ENCODE measurements around the gene CACFD1.

The CACFD1 gene

DNA sequence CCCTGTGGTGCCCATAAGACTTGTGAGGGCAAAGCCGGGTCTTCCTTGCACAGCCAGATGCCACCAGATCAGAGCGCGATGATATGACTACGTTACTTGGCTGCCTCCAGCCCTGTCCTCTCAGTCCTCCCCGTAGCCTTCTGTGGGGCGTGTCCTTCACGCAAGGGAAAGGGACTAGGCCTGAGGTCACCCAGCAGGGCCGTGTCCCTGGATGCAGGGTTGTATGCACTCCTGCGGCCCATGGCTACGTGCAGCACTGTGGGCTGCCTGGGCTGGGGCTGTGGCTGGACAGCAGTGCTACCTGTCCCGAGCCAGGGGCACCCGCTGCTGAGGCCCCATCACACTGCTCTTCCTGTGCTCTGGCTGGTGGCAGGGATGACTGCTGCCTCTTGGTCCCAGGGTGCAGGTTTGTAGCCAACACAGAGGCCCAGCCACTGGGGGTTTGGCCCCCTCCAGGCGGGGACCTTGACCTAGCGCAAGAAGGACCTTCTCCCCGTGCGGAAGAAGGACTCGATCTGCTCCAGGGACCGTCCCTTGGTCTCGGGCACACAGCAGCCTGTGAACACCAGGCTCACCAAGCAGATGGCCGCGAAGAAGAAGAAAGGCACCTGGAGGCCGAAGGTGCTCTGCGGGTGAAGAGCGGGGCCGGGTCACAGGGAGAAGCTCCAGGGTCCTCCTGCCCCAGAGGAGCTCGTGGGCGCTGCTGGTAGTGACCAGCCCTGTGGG, 11.9 kb downstream of the CACFD1 start:
- Histone ChIP-seq H3K9me3 (ENCODE audit: control insufficient read depth in 1 of 2, low read length in 2 of 2) (no peaks in the 10 kb centered on the region), H3K27ac (ENCODE audit: low read depth, low read length) (no peak overlapping the region), H3K4me3 (ENCODE audit: low read depth in 1 of 2, low read length in 2 of 2) (no peak overlapping the region)

DNA sequence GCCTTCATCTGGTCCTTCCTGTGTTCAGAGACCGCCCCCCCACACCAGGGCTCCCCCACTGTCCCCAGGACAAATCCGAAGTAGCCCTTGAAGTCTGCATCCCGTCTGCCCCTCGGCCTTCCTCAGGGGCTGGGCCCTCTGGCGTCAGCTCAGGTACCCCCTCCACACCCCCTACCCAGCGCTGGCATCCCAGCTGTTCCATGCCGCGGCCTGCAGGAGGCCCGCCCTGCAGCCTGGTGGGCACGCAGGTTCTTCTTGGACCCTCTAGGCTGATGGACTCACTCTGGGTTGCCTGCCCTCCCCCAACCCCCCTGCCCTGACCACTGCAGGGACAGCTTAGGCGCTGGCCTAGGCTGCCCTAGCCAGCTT, 12.5 kb downstream of the CACFD1 start:
- H3K9ac ChIP-seq (ENCODE audit: low read depth in 1 of 2, low read length in 2 of 2) = no peak overlapping the region

More for the DNA sequence above, 11.9 kb downstream of the CACFD1 start:
- peaks cover 0 to 6% of the 10 kb centered on the region in 2 donors for H3K27me3 ChIP-seq (ENCODE audit: control insufficient read depth in 1 of 2, insufficient read depth in 2 of 2, low read length in 2 of 2)
- no peak overlapping the region for H3K9ac ChIP-seq (ENCODE audit: low read depth in 1 of 2, low read length in 2 of 2)
- peaks cover 7 to 25% of the 10 kb centered on the region in 2 donors for H3K4me1 ChIP-seq (ENCODE audit: control insufficient read depth in 1 of 2, insufficient read depth in 2 of 2, low read length in 2 of 2)
- H3K36me3 ChIP-seq (ENCODE audit: control insufficient read depth in 1 of 2, insufficient read depth in 2 of 2, low read length in 2 of 2) = peaks cover 0 to 13% of the 10 kb centered on the region in 2 donors

DNA sequence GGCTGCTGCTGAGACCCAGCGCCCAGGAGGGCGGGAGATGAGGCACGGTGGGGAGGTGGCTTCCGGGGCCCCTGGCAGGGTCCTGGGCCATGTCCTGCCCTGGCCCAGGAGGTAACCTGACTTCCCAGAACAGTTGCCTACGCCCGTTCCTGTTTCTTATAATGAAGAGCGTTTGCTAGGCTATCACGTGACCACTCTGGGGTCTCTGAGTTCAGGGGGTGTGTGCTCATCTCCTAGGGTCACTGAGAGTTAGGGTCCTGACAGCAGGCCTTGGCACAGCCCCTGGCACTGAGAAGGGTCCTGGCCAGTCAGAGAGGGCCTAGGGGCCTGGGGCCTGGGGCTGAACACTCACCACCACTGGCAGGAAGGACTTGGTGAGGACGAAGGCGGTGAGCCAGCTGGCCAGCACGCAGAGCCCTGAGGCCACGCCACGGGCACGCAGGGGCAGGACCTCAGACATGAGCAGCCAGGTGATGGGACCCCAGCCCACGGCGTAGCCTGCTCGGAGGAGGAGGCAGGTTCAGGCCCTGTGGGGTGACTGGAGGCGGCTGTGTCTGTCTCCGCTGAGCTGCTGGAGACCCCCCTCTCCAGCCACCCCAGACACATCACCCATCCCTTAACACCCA, 13.1 kb downstream of the CACFD1 start:
- H3K27ac ChIP-seq (ENCODE audit: low read depth, low read length) = no peak overlapping the region
- H3K4me1 ChIP-seq (ENCODE audit: control insufficient read depth in 1 of 2, insufficient read depth in 2 of 2, low read length in 2 of 2) = peaks cover 7 to 25% of the 10 kb centered on the region in 2 donors
- H3K27me3 ChIP-seq (ENCODE audit: control insufficient read depth in 1 of 2, insufficient read depth in 2 of 2, low read length in 2 of 2) = peaks cover 0 to 6% of the 10 kb centered on the region in 2 donors
- no peak overlapping the region for H3K9ac ChIP-seq (ENCODE audit: low read depth in 1 of 2, low read length in 2 of 2)
- no peaks in the 10 kb centered on the region for H3K9me3 ChIP-seq (ENCODE audit: control insufficient read depth in 1 of 2, low read length in 2 of 2)
- peaks cover 0 to 6% of the 10 kb centered on the region in 2 donors for H3K36me3 ChIP-seq (ENCODE audit: control insufficient read depth in 1 of 2, insufficient read depth in 2 of 2, low read length in 2 of 2)
- no peak overlapping the region for H3K4me3 ChIP-seq (ENCODE audit: low read depth in 1 of 2, low read length in 2 of 2)

More for the DNA sequence above, 12.5 kb downstream of the CACFD1 start:
- Histone ChIP-seq H3K9me3 (ENCODE audit: control insufficient read depth in 1 of 2, low read length in 2 of 2) (no peaks in the 10 kb centered on the region), H3K27ac (ENCODE audit: low read depth, low read length) (no peak overlapping the region), H3K4me1 (ENCODE audit: control insufficient read depth in 1 of 2, insufficient read depth in 2 of 2, low read length in 2 of 2) (peaks cover 7 to 25% of the 10 kb centered on the region in 2 donors), H3K36me3 (ENCODE audit: control insufficient read depth in 1 of 2, insufficient read depth in 2 of 2, low read length in 2 of 2) (peaks cover 0 to 10% of the 10 kb centered on the region in 2 donors), H3K4me3 (ENCODE audit: low read depth in 1 of 2, low read length in 2 of 2) (no peak overlapping the region), H3K27me3 (ENCODE audit: control insufficient read depth in 1 of 2, insufficient read depth in 2 of 2, low read length in 2 of 2) (peaks cover 0 to 6% of the 10 kb centered on the region in 2 donors)

DNA sequence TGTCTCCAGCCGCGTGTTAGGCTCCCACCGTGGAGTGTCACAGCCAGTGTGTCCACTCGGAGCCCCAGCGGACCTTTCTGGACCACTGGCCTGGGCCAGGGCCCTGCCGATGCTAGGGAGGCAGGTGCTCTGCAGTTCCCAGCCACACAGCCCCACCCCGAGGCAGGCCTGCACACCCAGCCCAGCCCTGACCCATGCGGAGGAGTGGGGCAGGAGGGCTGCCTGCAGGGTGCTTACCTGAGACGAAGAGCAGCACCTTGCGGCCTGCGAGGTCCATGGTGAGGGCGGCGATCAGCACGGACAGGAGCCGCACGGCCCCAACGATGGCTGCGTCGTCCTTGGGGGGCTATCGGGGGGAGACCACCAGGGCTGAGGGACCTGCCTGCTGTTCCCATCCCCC, 14.0 kb downstream of the CACFD1 start:
- Histone ChIP-seq H3K9ac (ENCODE audit: low read depth in 1 of 2, low read length in 2 of 2) (no peak overlapping the region), H3K27me3 (ENCODE audit: control insufficient read depth in 1 of 2, insufficient read depth in 2 of 2, low read length in 2 of 2) (peaks cover 0 to 6% of the 10 kb centered on the region in 2 donors), H3K4me3 (ENCODE audit: low read depth in 1 of 2, low read length in 2 of 2) (no peak overlapping the region), H3K27ac (ENCODE audit: low read depth, low read length) (no peak overlapping the region), H3K36me3 (ENCODE audit: control insufficient read depth in 1 of 2, insufficient read depth in 2 of 2, low read length in 2 of 2) (peaks cover 0 to 5% of the 10 kb centered on the region in 2 donors), H3K9me3 (ENCODE audit: control insufficient read depth in 1 of 2, low read length in 2 of 2) (no peaks in the 10 kb centered on the region), H3K4me1 (ENCODE audit: control insufficient read depth in 1 of 2, insufficient read depth in 2 of 2, low read length in 2 of 2) (peaks cover 15 to 28% of the 10 kb centered on the region in 2 donors)

DNA sequence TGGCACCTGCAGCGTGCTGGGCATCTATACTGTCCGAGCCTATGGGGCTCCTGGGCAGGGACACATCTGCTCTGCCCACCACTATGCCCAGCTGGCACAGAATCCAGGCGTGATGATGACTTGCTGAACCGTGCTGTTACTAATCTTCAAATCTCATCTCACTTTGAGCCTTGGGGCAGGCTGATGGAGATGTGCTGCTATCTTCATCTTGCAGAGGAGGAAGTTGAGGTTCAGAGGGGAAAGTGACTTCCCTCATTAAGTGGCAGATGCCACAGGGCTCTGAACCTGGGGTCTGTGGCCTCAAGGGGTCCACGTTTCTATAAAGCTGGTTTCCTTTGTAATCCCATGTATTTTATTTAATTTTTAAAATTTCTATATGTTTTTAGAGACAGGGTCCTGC, 14.4 kb downstream of the CACFD1 start:
- H3K27ac ChIP-seq (ENCODE audit: low read depth, low read length) = no peak overlapping the region
- H3K9me3 ChIP-seq (ENCODE audit: control insufficient read depth in 1 of 2, low read length in 2 of 2) = no peaks in the 10 kb centered on the region
- peaks cover 0 to 6% of the 10 kb centered on the region in 2 donors for H3K27me3 ChIP-seq (ENCODE audit: control insufficient read depth in 1 of 2, insufficient read depth in 2 of 2, low read length in 2 of 2)
- no peak overlapping the region for H3K9ac ChIP-seq (ENCODE audit: low read depth in 1 of 2, low read length in 2 of 2)
- H3K36me3 ChIP-seq (ENCODE audit: control insufficient read depth in 1 of 2, insufficient read depth in 2 of 2, low read length in 2 of 2) = peaks cover 0 to under 1% of the 10 kb centered on the region in 2 donors
- H3K4me1 ChIP-seq (ENCODE audit: control insufficient read depth in 1 of 2, insufficient read depth in 2 of 2, low read length in 2 of 2) = peaks cover 16 to 30% of the 10 kb centered on the region in 2 donors
- H3K4me3 ChIP-seq (ENCODE audit: low read depth in 1 of 2, low read length in 2 of 2) = no peak overlapping the region

DNA sequence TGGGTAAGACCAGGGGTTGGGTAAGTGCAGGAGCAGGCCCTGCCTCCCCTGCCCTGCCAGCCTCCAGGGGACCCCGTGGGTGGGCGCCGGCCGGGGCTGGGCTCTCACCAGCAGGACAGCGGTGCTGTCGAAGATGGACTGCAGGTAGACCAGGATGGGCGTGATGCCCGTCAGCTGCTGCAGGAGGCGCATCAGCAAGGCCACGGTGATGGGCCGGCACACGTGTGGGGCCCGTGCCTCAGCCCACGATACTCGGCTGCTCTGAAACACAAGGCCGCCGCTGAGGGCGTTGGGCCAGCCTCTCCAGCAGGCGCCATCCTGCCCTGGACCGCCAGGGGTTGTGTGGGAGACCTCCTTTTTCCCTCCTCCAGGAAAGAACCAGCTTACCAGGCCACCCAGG, 15.1 kb downstream of the CACFD1 start:
- no peak overlapping the region for H3K4me3 ChIP-seq (ENCODE audit: low read depth in 1 of 2, low read length in 2 of 2)
- no peaks in the 10 kb centered on the region for H3K36me3 ChIP-seq (ENCODE audit: control insufficient read depth in 1 of 2, insufficient read depth in 2 of 2, low read length in 2 of 2)
- no peaks in the 10 kb centered on the region for H3K9me3 ChIP-seq (ENCODE audit: control insufficient read depth in 1 of 2, low read length in 2 of 2)
- H3K27me3 ChIP-seq (ENCODE audit: control insufficient read depth in 1 of 2, insufficient read depth in 2 of 2, low read length in 2 of 2) = peaks cover 0 to 12% of the 10 kb centered on the region in 2 donors
- H3K27ac ChIP-seq (ENCODE audit: low read depth, low read length) = no peak overlapping the region
- no peak overlapping the region for H3K9ac ChIP-seq (ENCODE audit: low read depth in 1 of 2, low read length in 2 of 2)
- peaks cover 12 to 33% of the 10 kb centered on the region in 2 donors for H3K4me1 ChIP-seq (ENCODE audit: control insufficient read depth in 1 of 2, insufficient read depth in 2 of 2, low read length in 2 of 2)

DNA sequence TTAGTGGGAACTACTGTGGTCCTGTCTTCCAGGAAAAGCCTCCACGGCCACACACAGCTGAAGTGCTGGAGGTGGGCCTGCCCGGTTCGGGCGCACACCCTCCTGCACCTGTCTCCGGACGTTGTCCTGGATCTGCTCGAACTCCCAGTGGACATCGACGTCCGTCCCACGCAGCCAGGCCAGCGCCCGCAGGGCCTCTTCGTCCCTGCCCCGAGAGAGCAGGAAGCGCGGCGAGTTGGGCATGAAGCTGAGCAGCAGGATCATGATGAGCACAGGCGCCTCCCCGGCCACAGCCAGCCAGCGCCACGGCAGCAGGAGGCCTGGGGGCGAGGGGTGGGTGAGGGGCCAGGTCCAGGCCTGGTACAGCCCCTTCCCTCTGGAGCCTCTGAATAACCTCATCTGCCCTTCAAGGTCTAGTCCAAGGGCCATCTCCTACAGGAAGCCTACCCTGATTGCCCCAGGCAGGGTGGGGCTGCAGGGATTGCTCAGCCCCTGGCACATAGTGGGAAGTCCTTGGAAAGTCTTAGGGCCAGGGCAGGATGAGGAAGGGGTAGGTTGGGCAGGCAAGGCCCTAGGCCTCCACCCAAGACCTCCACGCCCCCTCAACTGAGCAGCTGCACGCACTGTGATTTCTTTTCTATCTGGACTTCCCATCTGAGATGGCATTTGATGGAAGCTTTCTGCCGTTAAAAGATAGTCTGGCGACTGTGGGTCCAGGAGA, 15.7 kb downstream of the CACFD1 start:
- Histone ChIP-seq H3K4me1 (ENCODE audit: control insufficient read depth in 1 of 2, insufficient read depth in 2 of 2, low read length in 2 of 2) (peaks cover 9 to 27% of the 10 kb centered on the region in 2 donors), H3K4me3 (ENCODE audit: low read depth in 1 of 2, low read length in 2 of 2) (no peak overlapping the region), H3K9ac (ENCODE audit: low read depth in 1 of 2, low read length in 2 of 2) (no peak overlapping the region), H3K36me3 (ENCODE audit: control insufficient read depth in 1 of 2, insufficient read depth in 2 of 2, low read length in 2 of 2) (no peaks in the 10 kb centered on the region), H3K27me3 (ENCODE audit: control insufficient read depth in 1 of 2, insufficient read depth in 2 of 2, low read length in 2 of 2) (peaks cover 0 to 14% of the 10 kb centered on the region in 2 donors), H3K27ac (ENCODE audit: low read depth, low read length) (no peak overlapping the region), H3K9me3 (ENCODE audit: control insufficient read depth in 1 of 2, low read length in 2 of 2) (no peaks in the 10 kb centered on the region)

DNA sequence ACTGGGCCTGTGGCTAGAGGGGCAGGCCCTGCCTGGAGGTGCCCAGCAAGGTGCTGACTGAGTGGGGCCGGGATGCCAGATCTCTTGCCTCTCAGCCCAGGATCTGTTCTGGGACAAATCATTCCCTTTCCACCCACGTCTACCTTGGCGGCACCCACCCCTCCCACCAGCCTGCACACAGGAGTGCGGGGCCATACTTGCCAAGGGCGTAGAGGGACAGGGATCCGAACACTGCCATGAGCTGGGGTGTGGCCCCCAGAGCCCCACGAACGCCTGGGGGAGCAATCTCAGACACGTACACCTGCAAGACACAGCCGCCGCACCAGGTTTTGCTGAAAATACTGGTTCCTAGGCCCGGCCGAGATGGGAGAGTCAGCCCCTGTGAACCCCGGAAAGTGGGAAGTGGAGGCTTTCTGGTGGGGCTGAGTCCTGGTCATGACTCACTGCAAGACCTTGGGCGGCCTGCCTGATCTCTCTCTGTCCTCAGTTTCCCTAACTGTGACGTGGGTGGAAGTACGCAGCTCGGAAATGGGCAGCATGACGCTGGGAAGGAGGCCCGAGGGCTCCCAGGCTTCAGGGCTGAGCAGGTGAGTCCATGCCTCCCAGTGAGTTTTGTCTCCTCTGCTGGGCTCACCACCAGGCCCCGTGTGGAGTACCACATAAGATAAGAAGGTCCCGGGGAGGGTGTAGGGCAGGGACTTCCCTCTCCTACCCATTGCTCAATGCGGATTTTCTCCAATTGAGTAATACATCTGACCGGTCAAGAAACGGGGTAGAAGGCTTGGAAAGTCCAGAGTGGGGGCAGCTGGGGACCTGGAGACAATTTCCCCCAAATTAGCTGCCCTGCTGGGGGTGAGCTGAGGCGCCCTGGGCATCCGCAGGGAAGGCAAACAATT, 16.5 kb downstream of the CACFD1 start:
- Histone ChIP-seq H3K4me3 (ENCODE audit: low read depth in 1 of 2, low read length in 2 of 2) (no peak overlapping the region), H3K27ac (ENCODE audit: low read depth, low read length) (no peak overlapping the region), H3K4me1 (ENCODE audit: control insufficient read depth in 1 of 2, insufficient read depth in 2 of 2, low read length in 2 of 2) (peaks cover 9 to 20% of the 10 kb centered on the region in 2 donors), H3K9me3 (ENCODE audit: control insufficient read depth in 1 of 2, low read length in 2 of 2) (no peaks in the 10 kb centered on the region), H3K27me3 (ENCODE audit: control insufficient read depth in 1 of 2, insufficient read depth in 2 of 2, low read length in 2 of 2) (peaks cover 0 to 14% of the 10 kb centered on the region in 2 donors), H3K9ac (ENCODE audit: low read depth in 1 of 2, low read length in 2 of 2) (no peak overlapping the region), H3K36me3 (ENCODE audit: control insufficient read depth in 1 of 2, insufficient read depth in 2 of 2, low read length in 2 of 2) (no peaks in the 10 kb centered on the region)

DNA sequence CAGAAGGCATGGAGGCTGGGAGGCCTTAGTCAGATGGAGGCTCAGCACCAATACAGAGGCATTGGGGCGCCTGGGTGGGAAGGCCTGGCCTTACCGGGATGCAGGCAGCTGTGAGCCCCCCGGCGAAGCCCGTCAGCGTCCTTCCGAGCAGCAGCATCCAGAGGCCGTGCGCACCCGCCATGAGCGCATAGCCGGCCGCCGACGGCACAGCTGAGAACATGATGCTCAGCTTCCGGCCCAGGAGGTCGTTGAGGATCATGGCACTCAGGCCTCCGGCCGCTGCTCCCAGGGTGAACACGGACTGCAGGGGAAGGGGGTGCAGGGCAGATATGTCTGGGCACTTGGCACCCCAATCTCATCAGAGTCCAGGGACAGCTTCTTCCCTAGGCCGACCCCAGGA, 17.2 kb downstream of the CACFD1 start:
- H3K4me1 ChIP-seq (ENCODE audit: control insufficient read depth in 1 of 2, insufficient read depth in 2 of 2, low read length in 2 of 2) = peaks cover 9 to 13% of the 10 kb centered on the region in 2 donors
- H3K27ac ChIP-seq (ENCODE audit: low read depth, low read length) = no peak overlapping the region
- peaks cover 0 to 9% of the 10 kb centered on the region in 2 donors for H3K27me3 ChIP-seq (ENCODE audit: control insufficient read depth in 1 of 2, insufficient read depth in 2 of 2, low read length in 2 of 2)
- H3K9me3 ChIP-seq (ENCODE audit: control insufficient read depth in 1 of 2, low read length in 2 of 2) = no peaks in the 10 kb centered on the region
- H3K9ac ChIP-seq (ENCODE audit: low read depth in 1 of 2, low read length in 2 of 2) = no peak overlapping the region
- no peaks in the 10 kb centered on the region for H3K36me3 ChIP-seq (ENCODE audit: control insufficient read depth in 1 of 2, insufficient read depth in 2 of 2, low read length in 2 of 2)
- H3K4me3 ChIP-seq (ENCODE audit: low read depth in 1 of 2, low read length in 2 of 2) = no peak overlapping the region
